HepG2 (cell line): ENCODE results near the gene SLC1A4. TPM values are rescaled to one million over a fixed set of nuclear protein-coding genes. Genes with fewer than 3 reads are reported as not detected.

Experiments
- ATAD3A ChIP-seq: sonication (generic); formaldehyde crosslinking; IDR thresholded peaks from 2 replicates; pipeline ENCODE4 v1.4.0; 2020; ENCODE audit warnings: missing genetic modification reagents
- CEBPG ChIP-seq: IDR thresholded peaks from 2 replicates; pipeline ENCODE4 v1.6.1; 2016
- ELF3 ChIP-seq: IDR thresholded peaks from 2 replicates; pipeline ENCODE4 v1.6.1; 2016; ENCODE audit warnings: missing genetic modification reagents, missing compliant biosample characterization
- ERF ChIP-seq: IDR thresholded peaks from 2 replicates; pipeline ENCODE4 v1.6.1; 2018; ENCODE audit warnings: missing biosample characterization, missing genetic modification reagents
- FOXK1 ChIP-seq: sonication (generic); formaldehyde crosslinking; IDR thresholded peaks from 2 replicates; pipeline ENCODE4 v1.4.0; 2020; ENCODE audit warnings: low read depth, missing genetic modification reagents, borderline replicate concordance
- KDM4B ChIP-seq: sonication (generic); formaldehyde crosslinking; IDR thresholded peaks from 2 replicates; pipeline ENCODE4 v1.4.0; 2020; ENCODE audit warnings: missing genetic modification reagents
- NR1H2 ChIP-seq: sonication (generic); formaldehyde crosslinking; IDR thresholded peaks from 2 replicates; pipeline ENCODE4 v1.8.1; 2022; ENCODE audit warnings: low read depth, missing genetic modification reagents, borderline replicate concordance
- PATZ1 ChIP-seq: sonication (generic); formaldehyde crosslinking; IDR thresholded peaks from 2 replicates; pipeline ENCODE4 v1.4.0; 2020; ENCODE audit warnings: missing genetic modification reagents
- RBM39 ChIP-seq: fragments of 200-400 bp; formaldehyde crosslinking; IDR thresholded peaks from one replicate; pipeline ENCODE4 v1.6.1; 2018; ENCODE audit warnings: antibody characterized with exemption, mild to moderate bottlenecking, low read depth, low read length; ENCODE audit not compliant: poor library complexity, severe bottlenecking
- SKI ChIP-seq: fragments of 450-650 bp; IDR thresholded peaks from one replicate; pipeline ENCODE4 v1.6.1; 2018; ENCODE audit warnings: mild to moderate bottlenecking; ENCODE audit not compliant: partially characterized antibody
- SMAD3 ChIP-seq: sonication (generic); formaldehyde crosslinking; IDR thresholded peaks from 2 replicates; pipeline ENCODE4 v1.4.0; 2020; ENCODE audit warnings: missing genetic modification reagents
- SPEN ChIP-seq: sonication (generic); formaldehyde crosslinking; IDR thresholded peaks from 2 replicates; pipeline ENCODE4 v1.5.1; 2020; ENCODE audit warnings: low read depth, mild to moderate bottlenecking, missing genetic modification reagents
- STAG1 ChIP-seq: sonication (generic); formaldehyde crosslinking; IDR thresholded peaks from 2 replicates; pipeline ENCODE4 v1.4.0; 2020; ENCODE audit warnings: missing genetic modification reagents
- TBX2 ChIP-seq: sonication (generic); formaldehyde crosslinking; IDR thresholded peaks from 2 replicates; pipeline ENCODE4 v1.5.0; 2020; ENCODE audit warnings: missing genetic modification reagents, mild to moderate bottlenecking, borderline replicate concordance
- TFE3 ChIP-seq: IDR thresholded peaks from 2 replicates; pipeline ENCODE4 v1.6.1; 2016
- U2AF1 ChIP-seq: fragments of 200-400 bp; formaldehyde crosslinking; optimal IDR thresholded peaks from 2 replicates; pipeline ENCODE3; 2017; ENCODE audit warnings: mild to moderate bottlenecking, low read depth, low read length
- XRCC5 ChIP-seq: fragments of 200-400 bp; formaldehyde crosslinking; optimal IDR thresholded peaks from 2 replicates; pipeline ENCODE3; 2017; ENCODE audit warnings: mild to moderate bottlenecking, low read length
- ZBTB25 ChIP-seq: IDR thresholded peaks from 2 replicates; pipeline ENCODE4 v1.6.1; 2018; ENCODE audit warnings: missing genetic modification reagents
- ZFP91 ChIP-seq: sonication (generic); formaldehyde crosslinking; IDR thresholded peaks from 2 replicates; pipeline ENCODE4 v1.9.0; 2022; ENCODE audit warnings: missing genetic modification reagents, mild to moderate bottlenecking, borderline replicate concordance
- ZMYM4 ChIP-seq: sonication (generic); formaldehyde crosslinking; IDR thresholded peaks from 2 replicates; pipeline ENCODE4 v1.8.1; 2023; ENCODE audit warnings: mild to moderate bottlenecking, missing genetic modification reagents
- ZNF580 ChIP-seq: IDR thresholded peaks from 2 replicates; pipeline ENCODE4 v1.6.1; 2016; ENCODE audit warnings: low read depth, borderline replicate concordance
- ZNF614 ChIP-seq: IDR thresholded peaks from 2 replicates; pipeline ENCODE4 v1.6.1; 2018; ENCODE audit warnings: missing biosample characterization, missing genetic modification reagents, inconsistent platforms, borderline replicate concordance
- ZNF788 ChIP-seq: sonication (generic); formaldehyde crosslinking; IDR thresholded peaks from 2 replicates; pipeline ENCODE4 v1.5.0; 2020; ENCODE audit warnings: mild to moderate bottlenecking, missing genetic modification reagents, borderline replicate concordance
- polyA plus RNA-seq, 8 experiments: library from polyadenylated mRNA; depleted of rRNA in 3 of 8; stranded (reverse) in 7 of 8; unstranded in 1 of 8; fragments of >200 nt; fragmentation: Illumina TruSeq in 4 of 8; extraction: Trizol in 4 of 8; gene quantifications; 2 replicates each; pipeline versions ENCODE4 v1.2.1 to v1.2.3, GENCODE V29; 2011 to 2016; ENCODE audit warnings: low read depth in 4 of 8, missing spikeins in 1 of 8, mixed read lengths in 1 of 8; ENCODE audit not compliant: insufficient read depth in 1 of 8
- total RNA-seq, 5 experiments: library from RNA; depleted of rRNA; stranded (reverse); fragments of >200 nt; fragmentation: Illumina TruSeq; extraction: Trizol; gene quantifications; 2 replicates each; pipeline ENCODE4 v1.2.3, GENCODE V29; 2016; ENCODE audit warnings: low read depth in 1 of 5

SLC1A4 gene
- total and polyA plus RNA-seq, 2 of the 13 experiments (the other 11 are each of a cell fraction or from before 2014, with no cell fraction given): 21.0 to 39.6 TPM

GRCh38 chr2:65040400-65041261 is 51.4 kb downstream of the SLC1A4 start (continued):
- TF ChIP-seq ZNF614 (CRISPR knock-in tag): peak; percentile 63; the same call in 1 of the 2 replicates
- peak; percentile 59; the same call in 1 of the 2 replicates for TF ChIP-seq ZBTB25
- TF ChIP-seq ELF3: peak; percentile 76
- peak; percentile 25; the same call in 1 of the 2 replicates for TF ChIP-seq PATZ1 (CRISPR knock-in tag)
- TF ChIP-seq ZMYM4 (CRISPR knock-in tag): peak; percentile 64; the same call in 1 of the 2 replicates
- peak; percentile 74; the same call in 1 of the 2 replicates for TF ChIP-seq ERF
- peak; percentile 72 for TF ChIP-seq XRCC5
- no peak for TF ChIP-seq RBM39
- peak; percentile 64; the same call in 1 of the 2 replicates for TF ChIP-seq ZNF788 (CRISPR knock-in tag)
- 0 out of 2 replicates have a peak, but pooled peaks have one; percentile 41 for TF ChIP-seq SMAD3 (CRISPR knock-in tag)
- peak; percentile 56; the same call in 1 of the 2 replicates for TF ChIP-seq FOXK1 (CRISPR knock-in tag)
- no peak for TF ChIP-seq U2AF1
- peak; percentile 44; the same call in 1 of the 2 replicates for TF ChIP-seq ZFP91 (CRISPR knock-in tag)
- 0 out of 2 replicates have a peak, but pooled peaks have one; percentile 36 for TF ChIP-seq TBX2 (CRISPR knock-in tag)
- 0 out of 2 replicates have a peak, but pooled peaks have one; percentile 39 for TF ChIP-seq SPEN
- peak; percentile 33; the same call in 1 of the 2 replicates for TF ChIP-seq TFE3 (CRISPR knock-in tag)
- peak; percentile 37 for TF ChIP-seq CEBPG (CRISPR knock-in tag)
- no peak for TF ChIP-seq NR1H2
- TF ChIP-seq ZNF580: 0 out of 2 replicates have a peak, but pooled peaks have one; percentile 75
- TF ChIP-seq STAG1: peak; percentile 98
- peak; percentile 52; the same call in 1 of the 2 replicates for TF ChIP-seq KDM4B
- no peak for TF ChIP-seq ATAD3A (CRISPR knock-in tag)
- TF ChIP-seq SKI: no peak
